Inflammatory macrophage treated with lipopolysaccharide for 4 hours (primary cell): ENCODE results near the gene PPP1R2.

ENCODE experiments used
- DNase-seq: peaks from one replicate; pipeline ENCODE4 v3.0.0-alpha.2; 2020

PPP1R2 gene

DNA sequence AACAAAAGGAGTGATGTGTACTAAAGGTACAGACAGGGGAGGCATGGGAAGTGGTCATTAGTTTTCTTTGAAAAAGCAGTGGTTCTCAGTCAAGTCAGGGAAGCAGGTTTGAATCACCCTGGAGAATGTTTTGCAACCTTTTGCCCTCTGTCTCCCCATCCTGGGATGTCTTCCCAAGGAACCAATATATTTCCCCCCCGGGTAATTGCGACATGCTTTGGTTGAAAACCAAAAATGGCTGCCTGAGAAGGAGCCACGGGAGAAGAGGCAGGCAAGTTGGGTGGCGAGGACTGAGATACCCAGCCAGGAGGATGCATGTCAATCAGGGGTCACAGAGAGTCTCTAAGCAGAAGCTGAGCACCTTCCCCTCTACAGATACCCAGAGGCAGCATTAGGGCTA lies 20.2 kb upstream of the PPP1R2 start:
- no peak for DNase-seq

DNA sequence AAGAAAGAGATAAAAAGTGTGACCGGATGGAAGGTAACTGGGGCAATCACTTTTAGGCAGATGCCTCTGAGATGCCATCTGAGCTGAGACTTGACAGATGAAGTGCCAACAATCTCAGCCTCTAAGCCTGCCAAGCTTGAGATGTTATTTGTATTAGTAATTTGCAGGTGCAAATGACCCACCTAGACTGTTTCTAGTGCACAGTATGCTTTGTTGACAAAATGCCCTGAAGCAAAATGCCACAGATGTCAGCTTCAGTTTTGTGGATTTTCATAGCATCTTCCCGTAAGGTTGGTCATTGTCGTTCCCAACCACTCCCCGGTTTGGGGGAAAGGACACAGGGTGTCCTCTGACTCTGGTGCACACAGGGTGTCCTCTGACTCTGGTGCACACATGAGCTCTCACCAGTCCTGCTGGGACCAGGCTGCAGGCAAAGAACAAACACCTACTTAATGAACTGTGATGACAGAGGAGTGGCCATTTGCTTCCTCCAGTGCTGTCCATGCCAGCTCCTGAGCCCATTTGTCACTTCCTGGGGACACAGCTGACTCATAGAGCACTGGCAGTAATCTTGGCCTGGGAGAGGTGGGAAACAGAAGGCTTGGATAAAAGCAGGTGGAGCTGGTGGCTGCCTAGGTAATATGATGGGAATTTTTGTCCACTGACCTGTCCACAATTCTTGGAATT lies 16.7 kb upstream of the PPP1R2 start:
- DNase-seq, result no peak

DNA sequence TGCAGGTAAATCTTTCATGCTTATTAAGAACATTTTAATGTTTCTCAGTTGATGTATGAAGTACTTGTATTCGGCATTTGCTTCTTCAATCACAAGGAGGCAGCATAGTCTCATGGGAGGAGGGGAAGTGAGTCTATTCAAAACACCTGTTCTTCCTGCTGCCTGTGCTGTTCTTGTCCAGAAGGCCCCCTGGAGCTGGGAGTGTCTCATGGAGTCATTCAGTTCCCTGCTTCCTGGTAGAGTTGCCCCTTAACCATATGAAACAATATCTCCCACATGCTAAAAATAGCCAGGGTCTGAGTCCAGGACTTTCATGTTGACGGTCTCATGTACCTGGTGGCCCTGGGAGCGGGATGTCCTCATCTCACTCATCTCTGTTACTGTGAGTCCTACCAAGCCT lies 15.5 kb upstream of the PPP1R2 start:
- DNase-seq, result no peak

DNA sequence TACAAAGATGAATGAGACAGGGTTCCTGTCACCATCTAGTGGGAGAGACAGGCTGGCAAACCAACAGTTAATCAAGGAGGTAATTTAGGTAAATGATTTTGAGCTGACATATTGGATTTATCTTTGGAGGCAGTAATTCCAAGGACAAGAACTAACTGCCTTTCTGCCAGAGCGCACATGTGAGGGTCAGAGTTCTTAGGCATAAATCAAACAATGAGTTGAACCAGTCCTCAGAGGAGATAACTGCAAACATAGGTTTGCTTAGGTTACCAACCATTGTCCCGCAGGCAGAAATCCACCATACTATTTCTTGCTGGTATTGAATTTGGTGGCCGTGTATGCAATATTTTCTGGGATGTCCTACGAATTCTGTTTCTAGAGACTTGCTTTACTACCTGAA lies 14.2 kb upstream of the PPP1R2 start:
- no peak for DNase-seq

DNA sequence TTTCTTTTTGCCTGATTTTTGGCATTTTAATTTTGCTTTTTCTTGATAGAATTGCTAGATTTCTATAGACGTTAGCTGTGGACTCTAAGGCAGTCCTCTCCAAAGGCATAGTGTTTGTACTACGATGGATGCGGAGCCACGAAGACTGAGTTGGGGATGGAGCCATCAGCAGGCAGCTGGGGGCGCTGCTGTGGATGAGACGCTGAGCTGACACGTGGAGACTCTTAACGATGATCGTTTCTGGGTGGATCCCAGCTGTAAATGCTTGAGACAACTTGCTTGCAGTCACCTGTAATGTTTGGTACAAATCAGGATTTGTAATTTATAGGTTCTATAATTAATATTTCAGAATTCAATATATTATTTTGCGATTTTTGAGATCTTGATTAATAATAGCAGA lies 13.3 kb upstream of the PPP1R2 start:
- no peak for DNase-seq

DNA sequence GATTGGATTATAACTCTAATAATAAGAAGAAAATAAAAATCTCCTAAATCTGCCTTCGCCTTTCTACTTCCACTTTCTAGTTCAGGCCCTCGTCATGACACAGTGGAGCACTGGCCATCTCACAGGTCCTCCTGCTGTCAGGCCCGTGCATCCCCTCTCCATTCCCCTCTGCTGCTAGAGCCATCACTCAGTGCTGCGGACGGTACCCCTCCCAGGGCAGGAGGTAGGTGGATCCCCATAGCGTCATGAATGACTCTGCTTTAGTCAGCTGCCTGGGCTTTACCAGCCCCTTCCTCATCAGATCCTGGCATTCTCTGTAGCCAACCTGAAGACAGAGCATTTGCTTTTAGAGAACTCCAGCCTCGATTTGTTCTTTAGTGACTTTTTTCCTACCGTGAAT lies 12.0 kb upstream of the PPP1R2 start:
- no peak for DNase-seq

DNA sequence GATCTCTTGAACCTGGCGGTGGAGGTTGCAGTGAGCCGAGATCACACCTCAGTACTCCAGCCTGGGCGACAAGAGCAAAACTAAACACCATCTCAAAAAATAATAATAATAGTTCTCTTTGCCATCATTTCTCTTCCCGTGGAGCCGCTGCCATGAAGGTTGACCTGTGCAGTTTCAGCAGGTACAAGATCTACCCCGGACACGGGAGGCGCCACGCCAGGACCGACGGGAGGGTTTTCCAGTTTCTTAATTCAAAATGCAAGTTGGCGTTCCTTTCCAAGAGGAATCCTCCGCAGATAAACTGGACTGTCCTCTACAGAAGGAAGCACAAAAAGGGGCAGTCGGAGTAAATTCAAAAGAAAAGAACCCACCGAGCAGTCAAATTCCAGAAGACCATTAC lies 11.3 kb upstream of the PPP1R2 start:
- no peak for DNase-seq

DNA sequence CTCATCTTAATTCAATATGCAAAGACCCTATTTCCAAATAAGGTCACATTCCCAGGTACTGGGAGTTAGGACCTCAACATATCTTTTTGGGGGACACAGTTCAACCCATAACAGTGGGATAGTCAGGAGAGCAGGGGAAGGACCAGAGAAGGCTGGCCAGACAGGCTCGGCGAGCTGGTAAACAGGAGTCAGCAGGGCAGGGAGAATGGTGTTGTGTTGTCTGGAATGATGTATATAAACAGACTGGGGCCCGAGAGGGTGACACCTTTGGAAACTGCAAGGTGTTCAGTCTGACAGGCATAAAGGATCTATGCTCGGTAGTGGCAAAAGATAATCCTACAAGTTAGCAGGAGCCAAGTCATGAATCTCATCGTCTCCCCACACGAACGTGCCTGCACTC lies 10.1 kb upstream of the PPP1R2 start:
- no peak for DNase-seq

DNA sequence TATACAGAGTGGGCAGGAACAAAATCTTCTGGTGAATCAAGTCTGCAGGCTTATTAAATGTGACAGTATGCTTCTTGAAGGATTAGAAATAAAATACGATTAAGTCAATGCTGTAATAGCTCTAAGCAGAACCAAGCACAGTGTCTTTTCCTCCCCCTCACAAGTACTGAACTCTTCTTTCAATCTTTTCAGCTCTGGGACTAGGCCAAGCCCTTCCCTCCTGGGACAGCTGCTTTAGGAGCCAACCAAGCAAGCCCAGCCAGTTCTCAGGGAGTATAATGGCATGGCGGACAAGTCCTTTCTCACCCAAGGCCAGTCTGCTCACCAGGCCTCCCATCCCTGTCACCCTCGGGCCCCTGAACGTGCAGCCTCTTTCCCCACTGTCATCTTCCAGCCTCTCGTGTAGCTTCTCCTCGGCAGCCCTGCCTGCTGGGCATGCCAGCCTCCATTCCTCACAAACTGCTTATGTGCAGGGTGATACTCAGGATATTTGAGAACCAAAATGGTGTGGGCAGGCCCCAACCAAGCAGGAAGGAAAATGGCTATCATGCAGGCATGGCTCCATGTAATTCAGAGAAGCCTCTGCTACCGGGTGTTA lies 8.4 kb upstream of the PPP1R2 start:
- DNase-seq, result no peak

DNA sequence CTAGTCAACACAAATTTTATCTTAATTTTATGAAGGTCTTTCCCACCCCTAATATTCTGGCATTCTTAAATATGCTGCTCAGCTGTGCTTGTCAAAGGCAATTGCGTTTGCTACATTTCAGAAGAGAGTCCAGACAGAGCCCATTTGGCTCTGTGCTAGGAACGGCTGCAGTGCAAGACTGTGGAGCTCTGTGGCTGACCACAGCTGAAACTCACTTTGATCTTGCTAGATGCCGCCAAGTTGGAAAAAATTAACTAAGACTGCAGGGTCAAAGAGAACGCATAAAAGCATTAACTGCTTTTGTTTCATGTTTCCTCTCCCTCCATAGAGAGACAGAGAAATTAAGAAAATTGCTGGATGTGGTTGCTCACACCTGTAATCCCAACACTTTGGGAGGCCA lies 7.6 kb upstream of the PPP1R2 start:
- DNase-seq, result no peak

DNA sequence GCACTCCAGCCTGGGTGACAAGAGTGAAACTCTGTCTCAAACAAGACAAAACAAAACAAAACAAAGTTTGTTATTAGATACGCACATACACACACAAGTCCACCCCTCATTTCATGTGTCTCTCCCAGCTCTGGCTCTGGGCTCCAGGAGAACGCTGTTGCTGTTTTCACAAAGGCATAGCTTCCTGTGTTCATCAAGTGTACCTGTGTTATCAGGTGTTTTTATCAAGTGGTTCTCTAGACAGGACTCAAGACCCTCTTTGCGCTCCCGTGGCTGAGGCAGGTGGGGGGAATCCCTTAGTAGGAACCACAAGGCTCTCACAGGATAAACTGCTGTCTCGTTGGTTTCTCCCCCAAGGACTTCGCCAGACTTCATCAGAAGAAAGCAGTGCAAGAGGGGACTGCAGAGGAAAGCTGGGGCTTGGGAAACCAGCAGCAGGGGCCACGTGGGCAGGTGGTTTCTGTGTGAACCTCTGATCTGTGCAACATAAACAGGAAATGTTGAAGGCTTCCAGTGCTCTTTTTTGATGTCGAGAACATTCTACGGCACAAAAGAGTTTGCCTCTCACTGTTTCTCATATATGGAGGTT lies 6.9 kb upstream of the PPP1R2 start:
- peak; percentile 15 for DNase-seq

DNA sequence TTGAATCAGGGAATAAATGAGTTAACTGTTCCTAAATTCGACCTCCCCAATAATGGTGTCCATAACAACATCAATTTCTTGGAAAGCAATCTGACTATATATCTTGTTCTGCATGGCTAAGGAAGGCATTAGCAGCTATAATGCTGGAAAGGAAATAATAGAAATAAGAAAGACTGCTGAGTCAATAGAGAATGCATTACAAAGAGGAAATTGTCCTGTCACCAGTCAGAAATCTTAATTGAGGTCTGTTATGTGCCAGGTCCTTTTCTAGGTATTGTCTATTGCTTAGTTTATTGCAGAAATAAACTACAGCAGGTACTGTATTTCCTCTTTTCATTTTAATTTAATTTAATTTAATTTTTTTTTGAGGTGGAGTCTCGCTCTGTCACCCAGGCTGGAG lies 5.9 kb upstream of the PPP1R2 start:
- DNase-seq, result no peak

DNA sequence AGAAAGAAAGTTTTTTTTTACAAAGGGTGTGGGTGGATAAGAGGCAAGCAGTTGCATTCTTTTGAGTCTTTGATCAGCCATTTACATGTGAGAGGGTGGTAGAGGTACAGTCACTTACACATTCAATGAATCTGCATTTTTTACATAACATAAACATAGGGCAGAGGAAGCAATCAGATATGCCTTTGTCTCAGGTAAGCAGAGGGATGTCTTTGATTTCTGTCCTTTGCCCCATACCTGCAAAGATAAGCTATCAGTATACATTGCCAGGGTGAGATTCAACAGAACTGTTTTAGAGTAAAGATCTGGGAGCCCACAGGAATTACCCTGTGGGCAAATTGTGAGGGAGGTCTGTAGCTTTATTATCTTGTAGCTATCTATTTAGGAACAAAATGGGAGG lies 5.4 kb upstream of the PPP1R2 start:
- DNase-seq, result no peak

DNA sequence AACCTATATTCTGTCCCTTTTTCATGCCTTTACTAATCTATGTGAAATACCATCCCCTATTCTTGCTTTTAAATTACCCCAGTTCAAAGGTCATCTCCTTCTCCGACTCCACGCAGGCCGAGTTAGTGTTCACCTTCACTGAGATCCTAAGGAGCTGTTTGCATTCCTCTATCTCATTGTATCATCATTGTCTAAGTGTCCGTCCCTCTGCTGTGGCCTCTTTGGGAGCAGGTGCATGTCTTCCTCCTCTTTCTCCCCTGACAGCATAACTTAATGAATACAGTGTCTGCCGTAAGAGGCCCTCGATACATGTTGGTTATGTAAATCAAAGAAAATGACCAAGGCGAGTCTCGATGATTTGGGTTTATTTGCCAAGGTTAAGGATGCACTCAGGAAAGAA lies 4.9 kb upstream of the PPP1R2 start:
- no peak for DNase-seq

DNA sequence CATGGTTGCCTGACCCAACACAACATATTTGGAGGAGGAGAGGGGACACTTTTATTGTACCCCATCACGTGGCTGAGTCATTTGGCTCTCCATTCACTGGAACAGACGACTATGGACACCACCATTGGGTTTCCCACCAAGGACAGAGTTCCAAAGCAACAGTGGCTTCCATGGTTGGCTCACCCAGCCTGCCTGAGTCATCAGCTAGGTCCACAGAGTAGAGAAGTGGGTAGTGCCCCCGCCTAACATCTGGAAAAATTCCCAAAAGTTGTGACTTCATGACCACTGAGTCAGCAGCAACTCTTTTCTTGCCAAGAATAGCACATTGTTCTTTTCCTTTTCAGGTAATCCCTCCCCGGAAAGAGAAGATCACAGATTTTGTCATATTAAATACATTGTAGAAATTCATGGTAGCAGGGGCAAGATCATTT lies 3.0 kb upstream of the PPP1R2 start:
- peak; percentile 80 for DNase-seq

DNA sequence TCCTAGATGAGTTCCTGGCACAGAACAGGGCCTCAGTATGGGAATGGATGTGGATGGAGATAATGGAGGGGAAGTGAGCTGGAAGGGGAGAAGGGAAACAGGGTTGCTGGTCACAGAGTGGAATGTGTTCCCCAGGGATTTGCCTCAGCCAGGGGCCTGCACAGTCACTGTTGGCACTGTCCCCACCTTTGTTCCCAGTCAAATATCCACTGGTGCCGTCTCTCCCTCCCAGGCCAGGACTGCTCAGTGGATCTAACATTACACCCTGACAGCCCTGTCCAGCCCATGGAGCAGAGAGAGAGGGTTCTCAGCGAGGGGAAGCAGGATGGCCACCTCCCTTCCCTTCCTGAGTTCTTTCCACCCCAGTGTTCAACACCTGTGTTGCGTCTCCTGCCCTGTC lies 1.5 kb upstream of the PPP1R2 start:
- DNase-seq, result no peak

DNA sequence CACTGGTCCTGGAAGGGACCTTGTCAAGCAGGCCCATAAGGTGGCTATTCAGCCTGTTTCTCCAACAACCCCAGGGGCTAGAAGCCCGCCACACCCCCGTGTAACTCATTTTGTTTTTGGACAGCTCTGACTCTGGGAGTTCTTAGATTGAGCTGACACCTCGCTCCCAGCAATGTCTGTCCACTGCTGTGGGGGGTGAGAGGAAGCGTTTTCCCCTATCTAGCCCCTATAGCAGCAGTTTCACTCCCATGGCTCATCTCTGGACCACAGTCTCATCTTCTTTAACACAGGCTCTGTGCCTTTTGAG lies 1.1 kb upstream of the PPP1R2 start:
- DNase-seq, result no peak

DNA sequence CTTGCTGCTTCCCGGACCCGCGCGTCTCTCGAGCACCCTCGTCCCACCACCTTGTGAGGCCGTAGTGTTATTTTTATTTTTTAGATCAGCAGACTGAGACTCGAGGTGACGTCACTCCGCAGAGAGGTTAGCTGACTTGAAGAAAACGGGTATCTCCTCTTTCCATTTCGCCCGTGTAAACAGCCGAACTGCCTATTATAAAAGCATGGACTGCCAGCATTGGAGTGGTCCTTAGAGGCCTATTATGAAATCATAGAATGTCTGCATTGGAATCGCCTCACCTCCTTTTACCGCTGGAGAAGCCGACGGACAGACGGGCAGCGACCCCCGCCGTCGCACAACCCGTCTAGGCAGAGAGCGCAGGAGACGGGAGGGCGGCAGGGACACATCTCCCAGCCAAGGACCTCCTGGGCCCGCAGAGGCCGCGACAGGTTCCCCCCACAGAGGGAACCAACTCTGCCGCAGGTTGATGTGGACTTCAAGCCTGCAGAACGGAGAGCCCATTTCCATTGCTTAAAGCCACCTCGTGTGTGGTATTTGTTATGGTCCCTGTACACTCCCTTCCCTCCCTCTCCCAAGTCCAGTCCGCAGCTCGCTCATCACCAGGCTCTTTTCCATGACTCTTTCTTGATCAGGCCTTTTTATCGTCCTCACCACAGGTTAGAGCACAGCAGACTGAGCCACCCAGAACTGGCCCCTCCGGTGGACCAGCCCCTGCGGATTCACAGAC lies 540 bp upstream of the PPP1R2 start:
- no peak for DNase-seq

DNA sequence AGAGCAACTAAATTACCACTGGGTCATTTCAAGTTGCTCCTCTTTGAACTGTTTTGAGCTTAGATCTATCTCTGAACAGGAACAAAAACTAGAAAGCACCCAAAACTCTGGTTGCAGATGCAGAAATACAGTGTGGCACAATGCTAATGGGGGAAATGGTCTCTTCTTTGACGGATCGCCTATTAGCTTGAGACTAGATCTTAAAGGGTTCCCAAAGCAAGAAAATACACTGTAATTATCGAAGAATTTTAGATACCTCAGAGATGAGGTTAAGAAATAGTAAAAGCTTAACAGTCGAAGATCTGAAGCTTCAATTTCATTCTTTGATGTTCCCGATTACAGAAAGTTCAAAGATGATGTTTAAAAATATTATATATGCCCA lies 818 bp downstream of the PPP1R2 start:
- DNase-seq, result peak; percentile 68

DNA sequence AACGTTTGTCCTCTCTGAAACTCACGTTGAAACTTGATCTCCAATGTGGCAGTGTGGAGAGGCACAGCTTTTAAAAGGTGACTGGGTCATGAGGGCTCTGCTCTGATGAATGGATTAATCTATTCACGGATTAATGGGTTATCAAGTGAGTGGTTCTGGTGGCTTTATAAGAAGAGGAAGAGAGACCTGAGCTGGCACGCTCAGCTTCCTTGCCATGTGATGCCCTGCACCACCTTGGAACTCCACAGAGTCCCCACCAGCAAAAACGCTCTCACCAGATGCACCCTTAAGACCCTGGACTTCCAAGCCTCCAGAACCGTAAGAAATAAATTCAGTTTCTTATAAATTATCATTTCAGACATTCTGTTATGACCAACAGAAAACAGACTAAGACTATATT lies 2.6 kb downstream of the PPP1R2 start:
- no peak for DNase-seq

DNA sequence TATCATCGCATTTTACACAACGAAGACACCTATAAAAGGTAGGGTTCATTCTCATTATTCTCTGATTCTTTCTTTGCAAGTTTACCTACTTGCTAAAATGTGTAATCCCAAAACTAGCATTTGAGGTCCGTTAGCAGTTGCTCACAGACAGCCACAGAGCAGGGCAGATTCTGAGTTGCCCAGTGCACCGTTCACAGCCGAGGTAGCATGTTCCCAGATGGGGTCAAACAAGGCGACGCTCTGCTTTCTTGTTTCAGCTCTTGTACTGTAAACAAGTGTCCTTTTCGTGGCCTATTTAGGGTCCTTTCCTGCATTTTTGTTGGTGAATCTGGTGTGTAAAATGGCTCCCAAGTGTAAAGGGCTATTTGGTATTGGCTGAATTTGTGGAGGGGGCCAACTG lies 3.1 kb downstream of the PPP1R2 start:
- no peak for DNase-seq

DNA sequence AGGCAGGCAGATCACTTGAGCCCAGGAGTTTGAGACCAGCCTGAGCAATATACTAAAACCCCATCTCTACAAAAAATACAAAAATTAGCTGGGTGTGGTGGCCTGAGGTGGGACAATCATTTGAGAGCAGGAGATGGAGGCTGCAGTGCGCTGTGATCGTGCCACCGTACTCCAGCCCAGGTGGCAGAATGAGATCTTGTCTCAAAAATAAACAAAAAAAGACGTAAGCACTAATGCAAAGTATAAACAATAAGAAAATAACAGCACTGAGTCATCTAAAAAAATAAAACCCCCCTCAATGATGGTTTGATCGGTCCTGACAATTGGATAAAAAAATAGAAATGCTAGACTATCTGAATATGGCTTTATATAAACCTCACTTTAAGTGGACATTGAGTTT lies 3.6 kb downstream of the PPP1R2 start:
- DNase-seq, result no peak

DNA sequence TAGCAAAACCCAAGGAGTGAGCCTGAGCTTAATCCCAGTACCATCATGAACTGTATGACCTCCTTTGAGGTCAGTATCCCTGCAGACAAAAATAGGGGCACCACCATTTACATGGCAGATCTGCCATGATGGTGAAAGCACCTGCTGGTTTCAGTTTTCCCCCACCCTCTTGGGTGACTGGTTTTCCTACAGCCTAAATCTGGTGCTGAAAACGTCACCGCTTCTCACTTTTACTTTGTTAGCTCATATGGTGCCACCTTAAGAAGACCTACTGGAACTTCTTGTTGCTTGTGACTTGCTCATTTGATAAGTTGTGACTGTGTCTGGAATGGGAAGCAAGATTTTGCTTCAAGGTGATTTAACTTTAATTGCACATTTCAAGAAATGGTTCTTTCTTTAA lies 5.1 kb downstream of the PPP1R2 start:
- DNase-seq, result no peak

DNA sequence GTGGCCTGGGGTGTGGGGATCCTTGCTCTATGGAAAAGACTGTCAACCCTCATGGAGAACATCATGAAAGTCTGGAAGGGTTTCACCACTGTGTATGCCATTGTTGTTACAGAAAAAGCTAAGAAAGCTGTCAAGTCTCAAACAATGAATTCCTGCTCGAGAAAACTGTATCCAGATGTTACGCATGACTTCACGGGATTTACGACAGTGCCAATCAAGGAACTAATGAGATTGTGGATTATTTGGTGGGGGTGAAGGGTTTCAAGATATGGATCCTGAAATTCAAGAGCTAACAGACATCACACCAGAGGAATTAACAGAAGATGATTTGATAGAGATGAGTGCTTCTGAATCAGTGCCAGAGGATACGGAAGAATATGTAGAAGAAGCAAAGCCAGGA lies 7.8 kb downstream of the PPP1R2 start:
- no peak for DNase-seq

DNA sequence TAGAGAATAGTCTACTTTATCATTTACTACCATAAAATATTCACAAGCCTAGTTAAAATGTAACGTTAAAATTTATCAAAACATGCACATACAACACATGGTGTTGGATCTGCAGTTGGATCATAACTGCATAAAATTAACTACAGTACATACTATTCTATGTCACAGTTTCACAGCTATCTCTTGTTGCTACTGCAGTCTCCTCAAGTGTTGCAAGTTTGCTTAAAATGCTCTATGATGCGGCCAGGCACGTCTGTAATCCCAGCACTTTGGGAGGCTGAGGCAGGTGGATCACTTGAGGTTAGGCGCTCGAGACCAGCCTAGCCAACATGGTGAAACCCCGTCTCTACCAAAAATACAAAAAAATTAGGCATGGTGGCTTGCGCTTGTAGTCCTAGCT lies 10.3 kb downstream of the PPP1R2 start:
- DNase-seq, result no peak
